ENCODE results near the gene CDIPT.

CDIPT gene

GRCh38 chr16:29831490-29831889, 31.5 kb downstream of the CDIPT start:
- no peak overlapping the region for H3K9ac ChIP-seq (ENCODE audit: low read depth, low read length, poor library complexity)
- H4K91ac ChIP-seq (ENCODE audit: low read depth, low read length, poor library complexity): no peak overlapping the region
- no peak overlapping the region for H2AK5ac ChIP-seq (ENCODE audit: low read depth, low read length)
- H3K4me2 ChIP-seq (ENCODE audit: insufficient read depth, low read length, poor library complexity, severe bottlenecking): no peak overlapping the region
- H2BK12ac ChIP-seq (ENCODE audit: low read length): peak overlapping the region; percentile 41
- no peak overlapping the region for H2BK5ac ChIP-seq (ENCODE audit: low read length)
- no peaks in the 10 kb centered on the region for H3K36me3 ChIP-seq (replicated peaks in 1 of 2; ENCODE audit: control insufficient read depth in 2 of 2, insufficient read depth in 2 of 2, low read length in 2 of 2)
- H2BK15ac ChIP-seq (ENCODE audit: low read length): no peak overlapping the region
- H4K8ac ChIP-seq (ENCODE audit: low read depth, low read length): no peak overlapping the region
- no peak overlapping the region for H3K4ac ChIP-seq (ENCODE audit: low read length)
- H3K4me1 ChIP-seq (ENCODE audit: control insufficient read depth in 2 of 2, insufficient read depth in 1 of 2, low read depth in 1 of 2, low read length in 2 of 2): peaks cover 0 to 2% of the 10 kb centered on the region in 2 donors
- peak overlapping the region; percentile 28 for H3K18ac ChIP-seq (ENCODE audit: low read length)
- WGBS, 2 donors (ENCODE audit: extremely low coverage in 2 of 2, insufficient read length in 2 of 2, insufficient replicate concordance in 1 of 2): no CpG with 5 or more reads among the region's 2 CpGs
- no peak overlapping the region for H2AFZ ChIP-seq (ENCODE audit: low read length)
- no peaks in the 10 kb centered on the region for H3K27me3 ChIP-seq (ENCODE audit: control insufficient read depth in 3 of 3, insufficient read depth in 3 of 3, low read depth in 1 of 3, low read length in 3 of 3)
- H2BK120ac ChIP-seq (ENCODE audit: low read depth, low read length): no peak overlapping the region
- no peak for DNase-seq (ENCODE audit: low spot score)
- no peak overlapping the region for H3K4me3 ChIP-seq (ENCODE audit: low read length in 2 of 2)
- H3K9me3 ChIP-seq (replicated peaks in 1 of 2; ENCODE audit: control insufficient read depth in 2 of 2, insufficient read depth in 1 of 2, low read depth in 1 of 2, low read length in 2 of 2): no peaks in the 10 kb centered on the region
- no peak overlapping the region for H3K23ac ChIP-seq (ENCODE audit: low read depth, low read length, poor library complexity)
- peaks cover 2% of the 10 kb centered on the region for H3K79me1 ChIP-seq (ENCODE audit: low read depth, low read length)
- no peak overlapping the region for H3K14ac ChIP-seq (ENCODE audit: low read length)
- H3K27ac ChIP-seq (replicated peaks; ENCODE audit: low read length): no peak overlapping the region

- no peak overlapping the region for H3K4me3 ChIP-seq (ENCODE audit: low read length in 2 of 2)
- WGBS, 2 donors (ENCODE audit: extremely low coverage in 2 of 2, insufficient read length in 2 of 2, insufficient replicate concordance in 1 of 2): no CpG with 5 or more reads among the region's 11 CpGs
- H3K27me3 ChIP-seq (ENCODE audit: control insufficient read depth in 3 of 3, insufficient read depth in 3 of 3, low read depth in 1 of 3, low read length in 3 of 3): no peaks in the 10 kb centered on the region
- H3K79me1 ChIP-seq (ENCODE audit: low read depth, low read length): peaks cover 2% of the 10 kb centered on the region
- no peak overlapping the region for H3K27ac ChIP-seq (replicated peaks; ENCODE audit: low read length)
- H3K4ac ChIP-seq (ENCODE audit: low read length): no peak overlapping the region
- H2BK15ac ChIP-seq (ENCODE audit: low read length): no peak overlapping the region
- H3K4me1 ChIP-seq (ENCODE audit: control insufficient read depth in 2 of 2, insufficient read depth in 1 of 2, low read depth in 1 of 2, low read length in 2 of 2): peaks cover 0 to 2% of the 10 kb centered on the region in 2 donors
- no peaks in the 10 kb centered on the region for H3K9me3 ChIP-seq (replicated peaks in 1 of 2; ENCODE audit: control insufficient read depth in 2 of 2, insufficient read depth in 1 of 2, low read depth in 1 of 2, low read length in 2 of 2)
- no peak for DNase-seq (ENCODE audit: low spot score)
- no peak overlapping the region for H3K18ac ChIP-seq (ENCODE audit: low read length)
- no peak overlapping the region for H2AFZ ChIP-seq (ENCODE audit: low read length)
- no peak overlapping the region for H4K8ac ChIP-seq (ENCODE audit: low read depth, low read length)
- no peak overlapping the region for H4K91ac ChIP-seq (ENCODE audit: low read depth, low read length, poor library complexity)
- H2BK120ac ChIP-seq (ENCODE audit: low read depth, low read length): no peak overlapping the region
- H3K14ac ChIP-seq (ENCODE audit: low read length): no peak overlapping the region
- no peak overlapping the region for H2AK5ac ChIP-seq (ENCODE audit: low read depth, low read length)
- H3K4me2 ChIP-seq (ENCODE audit: insufficient read depth, low read length, poor library complexity, severe bottlenecking): no peak overlapping the region
- no peak overlapping the region for H3K23ac ChIP-seq (ENCODE audit: low read depth, low read length, poor library complexity)
- no peaks in the 10 kb centered on the region for H3K36me3 ChIP-seq (replicated peaks in 1 of 2; ENCODE audit: control insufficient read depth in 2 of 2, insufficient read depth in 2 of 2, low read length in 2 of 2)
- H2BK12ac ChIP-seq (ENCODE audit: low read length): no peak overlapping the region
- H2BK5ac ChIP-seq (ENCODE audit: low read length): no peak overlapping the region
- no peak overlapping the region for H3K9ac ChIP-seq (ENCODE audit: low read depth, low read length, poor library complexity)
Measured at GRCh38 chr16:29830774-29831173, 32.3 kb downstream of the CDIPT start.

- Histone ChIP-seq H3K27me3 (ENCODE audit: control insufficient read depth in 3 of 3, insufficient read depth in 3 of 3, low read depth in 1 of 3, low read length in 3 of 3) (no peaks in the 10 kb centered on the region), H3K18ac (ENCODE audit: low read length) (no peak overlapping the region), H2BK12ac (ENCODE audit: low read length) (no peak overlapping the region), H3K4me2 (ENCODE audit: insufficient read depth, low read length, poor library complexity, severe bottlenecking) (no peak overlapping the region), H3K4me1 (ENCODE audit: control insufficient read depth in 2 of 2, insufficient read depth in 1 of 2, low read depth in 1 of 2, low read length in 2 of 2) (peaks cover 2 to 13% of the 10 kb centered on the region in 2 donors), H2BK5ac (ENCODE audit: low read length) (no peak overlapping the region), H3K23ac (ENCODE audit: low read depth, low read length, poor library complexity) (no peak overlapping the region), H3K14ac (ENCODE audit: low read length) (no peak overlapping the region), H4K91ac (ENCODE audit: low read depth, low read length, poor library complexity) (no peak overlapping the region), H3K27ac (replicated peaks; ENCODE audit: low read length) (no peak overlapping the region), H2AK5ac (ENCODE audit: low read depth, low read length) (no peak overlapping the region), H3K36me3 (replicated peaks in 1 of 2; ENCODE audit: control insufficient read depth in 2 of 2, insufficient read depth in 2 of 2, low read length in 2 of 2) (no peaks in the 10 kb centered on the region), H3K4me3 (ENCODE audit: low read length in 2 of 2) (no peak overlapping the region), H3K4ac (ENCODE audit: low read length) (no peak overlapping the region), H2BK120ac (ENCODE audit: low read depth, low read length) (no peak overlapping the region), H3K9ac (ENCODE audit: low read depth, low read length, poor library complexity) (no peak overlapping the region), H4K8ac (ENCODE audit: low read depth, low read length) (no peak overlapping the region), H3K79me1 (ENCODE audit: low read depth, low read length) (no peaks in the 10 kb centered on the region), H3K9me3 (replicated peaks in 1 of 2; ENCODE audit: control insufficient read depth in 2 of 2, insufficient read depth in 1 of 2, low read depth in 1 of 2, low read length in 2 of 2) (no peaks in the 10 kb centered on the region), H2AFZ (ENCODE audit: low read length) (no peak overlapping the region), H2BK15ac (ENCODE audit: low read length) (no peak overlapping the region)
- no CpG with 5 or more reads among the region's 8 CpGs for WGBS, 2 donors (ENCODE audit: extremely low coverage in 2 of 2, insufficient read length in 2 of 2, insufficient replicate concordance in 1 of 2)
- no peak for DNase-seq (ENCODE audit: low spot score)
Measured at GRCh38 chr16:29826342-29826695, 36.7 kb downstream of the CDIPT start.

- peak overlapping the region in 1 of 2 donors; percentile 24 for H3K4me3 ChIP-seq (ENCODE audit: low read length in 2 of 2)
- peak overlapping the region; percentile 46 for H3K18ac ChIP-seq (ENCODE audit: low read length)
- WGBS, 2 donors (ENCODE audit: extremely low coverage in 2 of 2, insufficient read length in 2 of 2, insufficient replicate concordance in 1 of 2): no CpG with 5 or more reads among the region's 10 CpGs
- no peak overlapping the region for H3K9ac ChIP-seq (ENCODE audit: low read depth, low read length, poor library complexity)
- no peak overlapping the region for H2BK12ac ChIP-seq (ENCODE audit: low read length)
- H3K4me1 ChIP-seq (ENCODE audit: control insufficient read depth in 2 of 2, insufficient read depth in 1 of 2, low read depth in 1 of 2, low read length in 2 of 2): peaks cover 2 to 13% of the 10 kb centered on the region in 2 donors
- no peak overlapping the region for H2AK5ac ChIP-seq (ENCODE audit: low read depth, low read length)
- no peak overlapping the region for H2BK15ac ChIP-seq (ENCODE audit: low read length)
- H4K8ac ChIP-seq (ENCODE audit: low read depth, low read length): no peak overlapping the region
- no peaks in the 10 kb centered on the region for H3K79me1 ChIP-seq (ENCODE audit: low read depth, low read length)
- H3K27me3 ChIP-seq (ENCODE audit: control insufficient read depth in 3 of 3, insufficient read depth in 3 of 3, low read depth in 1 of 3, low read length in 3 of 3): no peaks in the 10 kb centered on the region
- no peak for DNase-seq (ENCODE audit: low spot score)
- no peaks in the 10 kb centered on the region for H3K9me3 ChIP-seq (replicated peaks in 1 of 2; ENCODE audit: control insufficient read depth in 2 of 2, insufficient read depth in 1 of 2, low read depth in 1 of 2, low read length in 2 of 2)
- no peak overlapping the region for H4K91ac ChIP-seq (ENCODE audit: low read depth, low read length, poor library complexity)
- H3K14ac ChIP-seq (ENCODE audit: low read length): no peak overlapping the region
- no peak overlapping the region for H2BK5ac ChIP-seq (ENCODE audit: low read length)
- peak overlapping the region; percentile 26 for H3K27ac ChIP-seq (replicated peaks; ENCODE audit: low read length)
- H3K36me3 ChIP-seq (replicated peaks in 1 of 2; ENCODE audit: control insufficient read depth in 2 of 2, insufficient read depth in 2 of 2, low read length in 2 of 2): peaks cover 5% of the 10 kb centered on the region in 2 donors
- no peak overlapping the region for H3K23ac ChIP-seq (ENCODE audit: low read depth, low read length, poor library complexity)
- H3K4ac ChIP-seq (ENCODE audit: low read length): no peak overlapping the region
- H2BK120ac ChIP-seq (ENCODE audit: low read depth, low read length): peak overlapping the region; percentile 7
- no peak overlapping the region for H3K4me2 ChIP-seq (ENCODE audit: insufficient read depth, low read length, poor library complexity, severe bottlenecking)
- H2AFZ ChIP-seq (ENCODE audit: low read length): no peak overlapping the region
Measured at GRCh38 chr16:29825145-29826044, 37.6 kb downstream of the CDIPT start.

Data from neuronal stem cell (in vitro differentiated cells).